GM23338 (cell line): ENCODE data around the gene C8A. TPM values are rescaled to one million over a fixed set of nuclear protein-coding genes. Genes with fewer than 3 reads are reported as not detected.

ENCODE experiments used
- ATAC-seq: fragments of 200-7000 bp; cut with Tn5 transposase; 3 replicates; pipeline ENCODE4 v1.9.1; 2020
- DNase-seq: peaks from one replicate; pipeline ENCODE4 v3.0.0-alpha.2; 2015; ENCODE audit warnings: low spot score
- H2AFZ ChIP-seq: fragments of 200-600 bp; sonication (generic); 2 replicates; pipeline ENCODE4 v1.8.0; 2016; ENCODE audit warnings: antibody characterized with exemption, mild to moderate bottlenecking, moderate library complexity
- H3F3A ChIP-seq: fragments of 200-600 bp; sonication (generic); replicated peaks from 2 replicates; pipeline ENCODE4 v1.8.0; 2017; ENCODE audit warnings: antibody characterized with exemption, mixed run types, low read depth
- H3K27ac ChIP-seq: fragments of 200-600 bp; sonication (generic); 2 replicates; pipeline ENCODE4 v1.6.1; 2016; ENCODE audit warnings: low read depth
- H3K27me3 ChIP-seq: fragments of 200-600 bp; sonication (generic); 2 replicates; pipeline ENCODE4 v1.8.0; 2016; ENCODE audit warnings: mild to moderate bottlenecking, mixed run types, moderate library complexity; ENCODE audit not compliant: insufficient read depth
- H3K36me3 ChIP-seq: fragments of 200-600 bp; sonication (generic); 2 replicates; pipeline ENCODE4 v1.8.0; 2016; ENCODE audit warnings: mild to moderate bottlenecking; ENCODE audit not compliant: insufficient read depth
- H3K4me1 ChIP-seq: fragments of 200-600 bp; sonication (generic); 2 replicates; pipeline ENCODE4 v1.8.0; 2016; ENCODE audit warnings: mild to moderate bottlenecking, moderate library complexity; ENCODE audit not compliant: insufficient read depth
- H3K4me2 ChIP-seq: fragments of 200-600 bp; sonication (generic); 2 replicates; pipeline ENCODE4 v1.7.1; 2017; ENCODE audit warnings: mixed run types
- H3K4me3 ChIP-seq: fragments of 200-600 bp; sonication (generic); 2 replicates; pipeline ENCODE4 v1.6.1; 2016; ENCODE audit warnings: mixed run types
- H3K79me2 ChIP-seq: fragments of 200-600 bp; sonication (generic); replicated peaks from 2 replicates; pipeline ENCODE4 v1.8.0; 2017; ENCODE audit warnings: mild to moderate bottlenecking; ENCODE audit not compliant: insufficient read depth
- H3K9me2 ChIP-seq: fragments of 200-600 bp; sonication (generic); 2 replicates; pipeline ENCODE4 v1.8.0; 2017; ENCODE audit not compliant: insufficient read depth
- H4K20me1 ChIP-seq: fragments of 200-600 bp; sonication (generic); replicated peaks from 2 replicates; pipeline ENCODE4 v1.8.0; 2017; ENCODE audit warnings: mild to moderate bottlenecking; ENCODE audit not compliant: insufficient read depth
- H3K27ac Mint-ChIP-seq: 2 replicates; pipeline ENCODE4 v1.8.0; 2020; ENCODE audit warnings: inconsistent platforms, mild to moderate bottlenecking, moderate library complexity, mixed read lengths
- H3K27me3 Mint-ChIP-seq: 3 replicates; pipeline ENCODE4 v1.8.0; 2022; ENCODE audit warnings: low read depth, mild to moderate bottlenecking, moderate library complexity, mixed read lengths, inconsistent platforms; ENCODE audit not compliant: insufficient read depth, poor library complexity
- H3K36me3 Mint-ChIP-seq: 3 replicates; pipeline ENCODE4 v1.8.0; 2021; ENCODE audit warnings: low read depth, mild to moderate bottlenecking, inconsistent platforms, moderate library complexity, mixed read lengths
- H3K4me1 Mint-ChIP-seq: 3 replicates; pipeline ENCODE4 v1.8.0; 2020; ENCODE audit warnings: mild to moderate bottlenecking, inconsistent platforms, mixed read lengths
- H3K4me3 Mint-ChIP-seq: 3 replicates; pipeline ENCODE4 v1.8.0; 2021; ENCODE audit warnings: moderate library complexity, mild to moderate bottlenecking, inconsistent platforms, mixed read lengths
- H3K9me3 Mint-ChIP-seq: 3 replicates; pipeline ENCODE4 v1.8.0; 2020; ENCODE audit warnings: moderate library complexity, mild to moderate bottlenecking, inconsistent platforms, mixed read lengths
- CREB1 ChIP-seq: fragments of 250-450 bp; sonication (Bioruptor Pico); IDR thresholded peaks from 2 replicates; pipeline ENCODE4 v1.5.0; 2020; ENCODE audit warnings: low read depth, mild to moderate bottlenecking, moderate library complexity
- CTCF ChIP-seq, 2 experiments: fragments of 200-600 bp in 1 of 2; sonication (generic) in 1 of 2; conservative IDR thresholded peaks; 2 replicates each; pipeline versions ENCODE4 v1.5.1 to v1.6.1; 2016 to 2017; ENCODE audit warnings: antibody characterized with exemption in 2 of 2, low read depth in 2 of 2, mild to moderate bottlenecking in 2 of 2, moderate library complexity in 1 of 2
- ETS1 ChIP-seq: IDR thresholded peaks from 2 replicates; pipeline ENCODE4 v1.6.1; 2016; ENCODE audit warnings: antibody characterized with exemption
- EZH2 ChIP-seq: fragments of 200-600 bp; sonication (generic); IDR thresholded peaks from one replicate; pipeline ENCODE4 v1.8.0; 2017; ENCODE audit warnings: antibody characterized with exemption, mild to moderate bottlenecking, low read depth; ENCODE audit not compliant: unreplicated experiment
- JUNB ChIP-seq: IDR thresholded peaks from one replicate; pipeline ENCODE4 v1.6.1; 2016; ENCODE audit warnings: antibody characterized with exemption; ENCODE audit not compliant: unreplicated experiment
- NANOG ChIP-seq: IDR thresholded peaks from 2 replicates; pipeline ENCODE4 v1.6.1; 2016; ENCODE audit warnings: antibody characterized with exemption, borderline replicate concordance
- REST ChIP-seq: IDR thresholded peaks from one replicate; pipeline ENCODE4 v1.6.1; 2018; ENCODE audit warnings: antibody characterized with exemption; ENCODE audit not compliant: unreplicated experiment
- STAT1 ChIP-seq: IDR thresholded peaks from one replicate; pipeline ENCODE4 v1.6.1; 2016; ENCODE audit warnings: antibody characterized with exemption; ENCODE audit not compliant: unreplicated experiment
- polyA plus RNA-seq: library from polyadenylated mRNA; unstranded; fragments of >200 nt; fragmentation: Nextera tagmentation; extraction: Ambion mirVana; gene quantifications from 2 replicates; pipeline ENCODE4 v1.2.1, GENCODE V29; 2016
- total RNA-seq: library from RNA; depleted of rRNA; stranded (reverse); fragments of >200 nt; shearing (Covaris generic); gene quantifications from 2 replicates; pipeline ENCODE4 v1.2.3, GENCODE V29; 2014

C8A gene
- total and polyA plus RNA-seq, 2 experiments from 2014 or later = not detected

- no peak for TF ChIP-seq ETS1
- no peak for TF ChIP-seq CREB1 (CRISPR knock-in tag)
Observed at GRCh38 chr1:56863265-56863992, 8.8 kb downstream of the C8A start (continued).

GRCh38 chr1:56864430-56864829 lies 9.8 kb downstream of the C8A start:
- Histone ChIP-seq H3K9me2 (no peaks in the 10 kb centered on the region), H2AFZ (no peak overlapping the region), H3K36me3 (no peaks in the 10 kb centered on the region), H4K20me1 (no peaks in the 10 kb centered on the region), H3K4me1 (no peaks in the 10 kb centered on the region), H3K27me3 (no peaks in the 10 kb centered on the region), H3K4me3 (no peak overlapping the region), H3F3A (no peaks in the 10 kb centered on the region), H3K27ac (no peak overlapping the region), H3K79me2 (no peaks in the 10 kb centered on the region), H3K4me2 (no peak overlapping the region)
- Mint-ChIP-seq H3K27me3 (peaks cover 4% of the 10 kb centered on the region), H3K9me3 (no peaks in the 10 kb centered on the region), H3K4me1 (no peaks in the 10 kb centered on the region), H3K27ac (no peak overlapping the region), H3K4me3 (no peak overlapping the region), H3K36me3 (no peaks in the 10 kb centered on the region)
- ATAC-seq = no peak
- no peak for DNase-seq
- TF ChIP-seq ETS1 = no peak
- TF ChIP-seq JUNB = no peak
- TF ChIP-seq STAT1 = no peak
- no peak for TF ChIP-seq CREB1 (CRISPR knock-in tag)
- TF ChIP-seq REST = no peak
- no peak for TF ChIP-seq EZH2
- TF ChIP-seq CTCF (conservative IDR thresholded peaks at IDR 0.05; ENCODE audit: low read depth in 2 of 2) = no peak
- no peak for TF ChIP-seq NANOG
